ENCODE data around the gene CYP4X1.
"Not testable (repeated sequence)": the region's sequence is repeated elsewhere in the genome, so short reads cannot be mapped to it uniquely, and the experiment has no call there.

The CYP4X1 gene

GRCh38 chr1:47023268-47024140, at the start of gene CYP4X1:
Gene CYP4X1, plus strand, starts transcription at chr1:47023669. Its CDS starts 149 bp downstream, at chr1:47023818.
- peak within 1 kb of the TSS; percentile 27 for H3K4me3 ChIP-seq (ENCODE audit: low read length)
- no peak for TF ChIP-seq CTCF (conservative IDR thresholded peaks at IDR 0.05; ENCODE audit: low read depth, low read length)
- no peak for DNase-seq (ENCODE audit: low read depth)

DNA sequence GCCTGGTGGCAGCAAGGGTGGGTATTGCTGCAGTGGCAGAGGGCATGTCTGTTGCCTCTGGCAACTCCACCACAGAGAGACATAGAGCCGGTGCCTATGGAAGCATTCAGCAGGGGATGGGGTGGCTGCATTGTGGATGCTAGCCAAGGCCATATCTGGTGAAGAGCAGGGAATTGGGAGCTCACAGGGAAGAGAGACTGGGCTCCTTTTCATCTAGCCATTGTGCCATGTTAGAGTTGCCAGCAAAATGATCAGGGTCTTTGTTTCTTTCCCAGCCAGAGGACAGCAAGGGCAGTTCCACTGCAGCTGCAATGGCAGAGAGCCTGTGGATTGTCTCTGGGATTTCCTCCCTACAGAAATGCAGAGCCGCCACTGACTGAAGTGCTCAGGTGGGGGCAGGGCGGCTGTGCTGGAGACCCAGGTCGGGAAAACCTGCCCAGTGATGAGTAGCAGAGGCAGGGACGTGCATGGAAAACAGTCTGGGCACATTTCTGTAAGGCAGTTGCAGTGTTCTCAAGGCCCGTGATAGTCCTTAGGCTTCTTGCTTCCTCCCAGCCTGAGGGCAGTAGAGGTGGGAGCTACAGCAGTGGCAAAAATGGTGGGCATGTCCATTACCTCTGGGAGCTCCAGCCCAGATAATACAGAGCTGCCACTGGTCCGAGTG, 40.2 kb upstream of the CYP4X1 start:
- TF ChIP-seq CTCF (conservative IDR thresholded peaks at IDR 0.05; ENCODE audit: low read depth, low read length): no peak
- H3K4me3 ChIP-seq (ENCODE audit: low read length): no peak overlapping the region
- no peak for DNase-seq (ENCODE audit: low read depth)

GRCh38 chr1:46983830-46984586, 39.5 kb upstream of the CYP4X1 start:
- no peak for DNase-seq (ENCODE audit: low read depth)
- TF ChIP-seq CTCF (conservative IDR thresholded peaks at IDR 0.05; ENCODE audit: low read depth, low read length): no peak
- no peak overlapping the region for H3K4me3 ChIP-seq (ENCODE audit: low read length)

- H3K4me3 ChIP-seq (ENCODE audit: low read length); DNase-seq (ENCODE audit: low read depth): not testable (repeated sequence)
Measured at GRCh38 chr1:46990541-46990940, 32.9 kb upstream of the CYP4X1 start.

DNA sequence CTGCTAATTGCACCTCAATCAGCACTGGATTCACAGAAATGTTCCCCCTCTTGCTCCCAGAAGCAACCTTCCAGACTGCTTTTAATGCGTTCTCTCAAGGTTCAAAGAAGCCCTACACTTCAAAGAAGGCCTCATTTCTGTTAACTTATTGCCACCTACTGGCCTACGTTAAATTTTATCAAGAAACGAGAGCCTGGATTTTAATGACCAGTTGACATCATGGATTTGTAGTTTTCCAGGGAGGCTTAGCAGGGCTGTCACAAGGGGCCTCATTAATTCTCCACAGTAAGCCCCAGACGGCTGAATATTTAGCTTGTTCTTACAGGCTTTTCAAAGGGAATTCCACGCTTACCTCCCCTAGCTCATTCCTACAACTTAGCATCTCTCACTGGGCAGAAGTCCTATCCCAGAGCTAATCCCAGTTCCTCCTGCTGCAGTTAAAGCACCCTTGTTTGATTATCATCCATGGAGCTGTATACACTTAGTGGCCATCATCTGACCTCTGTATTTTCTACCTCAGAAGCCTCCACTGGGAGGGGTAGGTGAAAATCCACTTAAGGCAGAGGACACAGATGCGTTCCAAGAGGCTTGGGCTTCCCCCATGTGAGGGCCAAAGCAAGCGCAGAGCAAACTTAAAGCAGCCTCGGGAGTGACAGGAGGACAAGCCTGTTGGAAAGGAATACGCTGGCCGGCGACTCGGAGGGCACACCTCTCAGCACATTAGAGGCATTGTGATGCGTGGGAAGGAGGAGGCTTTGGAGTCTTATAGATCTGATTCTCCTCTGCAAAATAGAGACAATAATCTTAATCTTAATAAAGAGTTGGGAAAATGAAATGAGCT, 32.2 kb upstream of the CYP4X1 start:
- peak; percentile 8 for DNase-seq (ENCODE audit: low read depth)
- no peak for TF ChIP-seq CTCF (conservative IDR thresholded peaks at IDR 0.05; ENCODE audit: low read depth, low read length)

DNA sequence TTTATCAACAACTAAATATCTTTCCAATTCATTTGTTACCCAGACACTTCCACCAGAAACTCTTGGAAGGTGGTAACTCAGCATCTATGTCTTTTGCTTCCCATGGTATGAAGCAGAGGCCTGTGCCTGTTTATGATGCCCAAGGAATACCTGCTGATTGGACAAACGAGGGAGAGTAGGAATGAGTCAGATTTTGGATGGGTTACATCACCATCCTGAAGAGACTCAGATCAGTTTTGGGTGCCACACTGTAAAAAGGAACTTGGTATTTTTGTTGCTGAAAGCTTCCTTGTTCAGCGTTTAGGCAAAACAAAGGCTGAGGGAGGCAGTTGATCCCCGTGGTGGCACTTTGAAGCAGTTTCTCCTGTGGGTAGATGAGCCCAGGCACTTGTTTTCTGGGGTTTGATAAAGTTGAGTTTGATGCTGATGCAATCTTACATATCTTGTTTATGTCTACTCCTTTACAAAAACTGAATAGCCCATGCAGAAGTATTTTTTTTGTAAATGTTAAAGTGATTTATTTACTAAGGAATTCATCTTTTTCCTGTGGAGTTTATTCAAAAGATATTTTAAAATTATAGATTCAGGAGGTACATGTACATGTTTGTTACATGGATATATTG, 26.7 kb upstream of the CYP4X1 start:
- TF ChIP-seq CTCF (conservative IDR thresholded peaks at IDR 0.05; ENCODE audit: low read depth, low read length): no peak
- DNase-seq (ENCODE audit: low read depth): no peak

More for the DNA sequence above, 32.2 kb upstream of the CYP4X1 start:
- no peak overlapping the region for H3K4me3 ChIP-seq (ENCODE audit: low read length)

More for the DNA sequence above, 26.7 kb upstream of the CYP4X1 start:
- H3K4me3 ChIP-seq (ENCODE audit: low read length): no peak overlapping the region
